ENCODE data around the gene KLHL7.
A peak's percentile ranks its signal among the peaks of the same experiment; 100 is the strongest.
"Not testable (repeated sequence)": the region's sequence is repeated elsewhere in the genome, so short reads cannot be mapped to it uniquely, and the experiment has no call there.

Gene KLHL7

DNA sequence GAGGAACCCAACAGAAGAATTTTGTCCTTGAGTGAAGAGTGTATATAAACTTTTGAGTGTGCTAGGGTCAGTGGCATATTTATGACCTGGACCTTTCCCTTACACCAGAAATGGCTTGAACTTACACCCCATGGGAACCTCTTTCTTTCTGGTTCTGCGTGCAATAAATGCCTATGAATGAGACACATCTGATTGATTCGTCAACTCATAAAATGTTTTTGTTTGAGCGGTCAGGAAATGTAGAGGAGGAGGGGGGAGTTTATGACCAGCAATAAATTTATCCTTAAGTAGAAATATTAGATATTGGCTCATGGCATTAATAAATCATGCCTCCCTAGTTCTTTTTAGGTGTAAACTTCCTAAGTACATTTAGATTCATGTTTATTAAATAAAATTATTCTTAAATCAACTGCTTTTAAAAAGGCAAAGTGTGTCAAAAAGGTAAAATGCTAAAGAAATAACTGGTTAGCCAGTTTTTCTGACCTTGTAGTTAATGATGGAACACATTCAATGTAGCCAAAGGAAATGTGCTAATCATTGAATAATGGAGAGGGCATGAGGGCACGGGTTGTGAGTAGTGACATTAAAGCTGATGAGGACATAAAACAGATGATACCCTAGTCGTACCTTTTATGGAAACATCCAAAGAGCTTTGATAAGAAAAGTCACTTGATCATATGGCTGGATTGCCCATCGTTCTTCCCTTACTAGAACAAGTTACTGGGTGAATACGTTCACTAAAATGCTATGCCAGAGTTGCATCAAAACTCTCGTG, 62.7 kb downstream of the KLHL7 start:
- no peak for DNase-seq (ENCODE audit: low read depth in 2 of 2, low spot score in 1 of 2)

DNA sequence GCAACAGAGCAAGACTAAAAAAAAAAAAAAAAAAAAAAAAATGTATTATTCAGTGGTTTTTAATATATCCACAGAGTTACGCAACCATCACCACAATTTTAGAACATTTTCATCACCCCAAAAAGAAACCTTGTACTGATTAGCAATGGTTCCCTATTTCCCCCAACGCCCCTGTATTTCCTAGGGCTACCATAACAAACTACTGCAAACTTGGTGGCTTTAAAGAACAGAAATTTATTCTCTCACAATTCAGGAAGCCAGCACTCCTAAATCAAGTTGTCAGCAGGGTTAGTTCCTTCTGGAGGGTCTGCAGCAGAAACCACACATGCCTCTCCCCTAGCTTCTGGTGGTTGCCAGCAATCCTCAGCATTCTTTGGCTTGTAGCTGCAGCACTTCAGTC, 70.4 kb downstream of the KLHL7 start:
- no peak for DNase-seq (ENCODE audit: low read depth in 2 of 2, low spot score in 1 of 2)

DNA sequence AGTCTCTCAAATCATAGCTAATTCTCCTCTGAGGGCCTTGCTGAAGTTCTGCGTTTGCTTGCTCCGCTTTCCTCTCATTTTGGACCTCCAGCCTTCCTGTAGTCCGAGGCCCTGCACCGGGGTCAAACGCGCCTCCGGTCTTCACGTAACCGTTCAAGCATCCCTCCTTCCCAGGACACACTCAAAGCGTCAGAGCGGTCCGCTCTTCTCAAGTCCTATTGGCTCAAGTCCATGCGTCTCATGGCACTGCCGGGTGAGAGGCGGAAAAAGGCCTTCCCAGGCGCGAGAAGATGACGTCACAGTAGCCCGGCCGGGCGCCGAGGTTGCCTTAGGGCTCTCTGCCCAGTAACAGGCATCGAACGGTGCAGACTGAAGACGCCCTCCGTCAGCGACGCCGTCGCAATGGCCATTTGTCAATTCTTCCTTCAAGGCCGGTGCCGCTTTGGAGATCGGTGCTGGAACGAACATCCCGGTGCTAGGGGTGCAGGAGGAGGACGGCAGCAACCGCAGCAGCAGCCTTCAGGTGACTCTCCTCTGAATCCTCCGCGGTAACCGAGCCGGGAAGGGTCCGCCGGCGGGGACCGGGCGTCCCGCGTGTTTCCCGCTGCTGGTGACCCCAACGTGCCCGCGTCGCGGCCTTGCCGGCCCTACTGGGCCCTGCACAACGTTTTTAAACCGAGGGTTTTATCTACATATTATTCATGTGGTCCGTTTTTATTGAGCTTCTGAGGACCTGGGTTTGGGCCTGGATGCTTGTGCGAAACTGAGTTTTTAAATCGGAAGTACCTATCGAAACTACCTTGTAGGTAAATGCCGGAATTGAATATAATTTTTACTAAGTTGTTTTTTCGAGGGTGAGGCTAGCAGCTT, 76.3 kb downstream of the KLHL7 start, which contains the start of gene NUP42:
TSS of gene NUP42 (plus strand) at position 365 of the 870 bp plus-strand sequence. CDS start at position 403, 38 bp downstream.
- DNase-seq (ENCODE audit: low read depth in 2 of 2, low spot score in 1 of 2): peak; percentile 90 to 91

DNA sequence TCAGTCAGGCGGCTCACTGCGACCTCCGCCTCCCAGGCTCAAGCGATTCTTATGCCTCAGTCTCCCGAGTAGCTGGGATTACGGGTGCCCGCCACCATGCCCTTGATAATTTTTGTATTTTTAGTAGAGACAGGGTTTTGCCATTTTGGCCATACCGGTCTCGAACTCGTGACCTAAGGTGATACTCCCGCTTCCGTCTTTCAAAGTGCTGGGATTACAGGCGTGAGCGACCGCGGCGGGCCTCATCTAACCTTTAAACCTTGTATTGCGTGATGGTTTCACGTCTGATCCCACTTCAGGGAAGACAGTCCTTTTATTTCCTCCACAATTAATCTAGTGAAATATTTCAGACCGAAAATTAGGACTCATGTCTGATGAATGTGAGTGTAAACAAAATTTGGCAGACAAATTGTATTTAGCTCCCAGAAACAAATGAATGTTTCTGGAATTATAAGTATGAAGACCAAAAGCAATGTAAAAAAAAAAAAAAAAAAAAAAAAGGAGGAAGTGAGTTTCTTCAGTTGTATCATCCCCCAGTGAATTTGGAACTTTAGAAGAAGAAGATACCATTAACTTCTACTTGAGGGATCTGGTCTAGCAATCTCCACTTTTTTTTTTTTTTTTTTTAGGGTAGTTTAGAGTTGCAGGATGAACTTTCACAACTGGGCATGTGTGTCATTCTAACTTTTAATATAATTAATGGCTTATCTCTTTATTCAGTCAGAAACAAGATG, 77.9 kb downstream of the KLHL7 start:
- DNase-seq (ENCODE audit: low read depth in 2 of 2, low spot score in 1 of 2): no peak

DNA sequence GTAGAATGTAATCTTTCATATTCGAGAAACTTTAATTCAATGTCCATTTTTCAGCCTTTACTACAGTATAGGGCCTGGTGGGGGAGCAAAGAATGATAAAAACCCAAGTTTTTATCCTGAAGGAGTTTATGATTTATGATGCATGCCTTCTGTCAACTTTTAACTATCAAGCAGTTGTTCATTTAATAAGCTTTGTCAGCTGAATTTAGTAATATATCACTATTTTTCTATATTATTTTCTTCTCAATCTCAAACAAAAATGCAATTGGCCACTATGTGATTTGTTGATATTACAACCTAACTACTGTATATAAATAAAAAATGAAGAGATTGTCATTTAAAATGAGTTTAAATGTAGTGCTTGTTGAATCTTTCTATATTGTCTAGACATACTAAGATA, 78.7 kb downstream of the KLHL7 start:
- DNase-seq (ENCODE audit: low read depth in 2 of 2, low spot score in 1 of 2): no peak

DNA sequence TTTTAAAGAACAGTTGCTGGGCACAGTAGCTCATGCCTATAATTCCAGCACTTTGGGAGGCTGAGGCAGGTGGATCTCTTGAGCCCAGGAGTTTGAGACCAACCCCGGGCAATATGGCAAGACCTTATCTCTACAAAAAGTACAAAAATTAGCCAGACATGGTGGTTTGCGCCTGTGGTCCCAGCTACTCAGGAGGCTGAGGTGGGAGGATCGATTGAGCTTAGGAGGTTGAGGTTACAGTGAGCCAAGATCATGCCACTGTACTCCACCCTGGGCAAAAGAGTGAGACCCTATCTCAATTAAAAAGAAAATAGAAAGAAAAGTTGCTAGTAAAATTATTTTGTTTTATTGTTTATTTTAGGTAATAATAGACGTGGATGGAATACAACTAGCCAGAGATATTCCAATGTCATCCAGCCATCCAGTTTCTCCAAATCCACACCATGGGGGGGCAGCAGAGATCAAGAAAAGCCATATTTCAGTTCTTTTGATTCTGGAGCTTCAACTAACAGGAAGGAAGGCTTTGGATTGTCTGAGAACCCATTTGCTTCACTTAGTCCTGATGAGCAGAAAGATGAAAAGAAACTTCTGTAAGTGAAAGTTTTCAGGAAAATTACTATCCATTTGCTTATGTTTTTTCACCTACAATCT, 79.2 kb downstream of the KLHL7 start:
- no peak for DNase-seq (ENCODE audit: low read depth in 2 of 2, low spot score in 1 of 2)

DNA sequence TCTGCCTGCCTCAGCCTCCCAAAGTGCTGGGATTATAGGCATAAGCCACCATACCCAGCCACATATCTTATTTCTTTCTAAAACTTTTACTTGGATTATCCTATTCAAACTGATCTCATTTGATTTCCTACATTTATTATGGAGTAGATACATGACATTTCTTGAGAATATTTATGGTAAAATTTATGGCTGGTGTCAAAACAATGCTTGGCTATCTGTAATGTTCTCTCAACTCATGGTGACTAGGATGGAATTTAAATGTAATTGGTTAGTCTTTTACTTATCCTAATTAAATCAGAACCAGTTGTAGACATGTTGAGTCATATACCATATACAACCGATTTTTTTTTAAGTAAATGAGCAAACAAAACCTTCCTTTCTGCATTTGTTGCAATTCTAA, 80.4 kb downstream of the KLHL7 start:
- no peak for DNase-seq (ENCODE audit: low read depth in 2 of 2, low spot score in 1 of 2)

DNA sequence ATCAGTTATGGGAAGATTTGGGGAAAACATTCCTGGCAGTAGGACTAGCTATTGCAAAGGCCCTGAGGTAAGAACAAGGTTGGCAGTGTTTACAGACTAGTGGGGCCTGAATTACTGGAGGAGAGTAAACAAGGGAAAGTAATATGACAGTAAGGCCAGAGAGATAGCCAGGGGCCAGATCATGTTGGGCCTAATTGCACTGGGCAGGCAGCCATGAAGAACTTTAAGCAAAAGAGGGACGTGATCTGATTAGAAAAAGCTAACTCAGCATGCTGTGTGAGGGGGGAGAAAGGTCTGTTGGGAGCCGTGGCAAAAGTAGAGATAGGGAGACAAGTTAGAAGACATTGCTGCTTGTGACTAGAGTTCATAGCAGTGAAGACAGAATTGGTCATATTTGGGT, 85.4 kb downstream of the KLHL7 start:
- no peak for DNase-seq (ENCODE audit: low read depth in 2 of 2, low spot score in 1 of 2)

DNA sequence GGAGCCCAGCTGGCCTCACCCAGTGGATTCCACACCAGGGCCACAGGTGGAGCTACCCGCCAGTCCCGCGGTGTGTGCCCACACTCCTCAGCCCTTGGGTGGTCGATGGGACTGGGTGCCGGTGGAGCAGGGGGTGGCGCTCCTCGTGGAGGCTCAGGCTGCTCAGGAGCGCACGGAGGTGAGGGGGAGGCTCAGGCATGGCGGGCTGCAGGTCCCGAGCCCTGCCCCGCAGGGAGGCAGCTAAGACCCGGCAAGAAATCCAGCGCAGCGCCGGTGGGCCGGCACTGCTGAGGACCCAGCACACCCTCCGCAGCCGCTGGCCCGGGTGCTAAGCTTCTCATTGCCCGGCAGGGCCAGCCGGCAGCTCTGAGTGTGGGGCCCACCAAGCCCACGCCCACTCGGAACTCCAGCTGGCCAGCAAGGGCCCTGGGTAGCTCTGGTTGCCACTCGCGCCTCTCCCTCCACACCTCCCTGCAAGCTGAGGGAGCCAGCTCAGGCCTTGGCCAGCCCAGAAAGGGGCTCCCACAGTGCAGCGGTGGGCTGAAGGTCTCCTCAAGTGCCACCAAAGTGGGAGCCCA, 88.2 kb downstream of the KLHL7 start:
- DNase-seq (ENCODE audit: low read depth in 2 of 2, low spot score in 1 of 2): not testable (repeated sequence)

DNA sequence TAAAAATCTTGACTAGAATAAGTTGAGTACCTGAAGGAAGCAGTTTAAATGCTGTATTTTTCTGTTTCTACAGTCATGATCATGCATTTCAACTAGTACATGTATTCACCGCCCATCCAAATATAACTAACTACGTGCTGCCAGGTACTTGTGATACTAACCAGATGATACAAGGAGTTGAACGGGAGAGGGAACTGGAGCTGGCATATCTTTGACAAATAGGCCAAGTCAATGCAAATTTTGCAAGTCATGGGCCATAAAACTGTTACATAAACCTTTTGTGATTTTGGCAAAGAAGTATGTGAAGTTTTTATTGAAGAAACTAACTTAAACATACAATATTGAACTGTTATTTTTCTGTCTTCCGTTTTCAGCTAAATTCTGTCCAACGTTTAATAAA, 90.7 kb downstream of the KLHL7 start:
- no peak for DNase-seq (ENCODE audit: low read depth in 2 of 2, low spot score in 1 of 2)

DNA sequence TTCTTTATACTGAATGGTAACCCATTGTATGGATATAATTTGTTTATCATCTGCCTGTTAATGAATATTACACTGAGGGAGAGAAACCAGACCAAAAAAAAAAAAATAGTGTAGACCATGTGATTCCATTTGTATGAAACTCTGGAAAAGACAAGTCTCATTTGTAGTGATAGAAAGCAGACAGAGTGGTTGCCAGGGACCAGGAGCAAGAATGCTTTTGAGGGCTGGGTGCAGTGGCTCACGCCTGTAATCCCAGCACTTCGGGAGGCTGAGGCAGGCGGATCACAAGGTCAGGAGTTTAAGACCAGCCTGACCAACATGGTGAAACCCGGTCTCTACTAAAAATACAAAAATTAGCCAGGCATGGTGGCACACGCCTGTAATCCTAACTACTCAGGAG, 92.2 kb downstream of the KLHL7 start:
- not testable (repeated sequence) for DNase-seq (ENCODE audit: low read depth in 2 of 2, low spot score in 1 of 2)

DNA sequence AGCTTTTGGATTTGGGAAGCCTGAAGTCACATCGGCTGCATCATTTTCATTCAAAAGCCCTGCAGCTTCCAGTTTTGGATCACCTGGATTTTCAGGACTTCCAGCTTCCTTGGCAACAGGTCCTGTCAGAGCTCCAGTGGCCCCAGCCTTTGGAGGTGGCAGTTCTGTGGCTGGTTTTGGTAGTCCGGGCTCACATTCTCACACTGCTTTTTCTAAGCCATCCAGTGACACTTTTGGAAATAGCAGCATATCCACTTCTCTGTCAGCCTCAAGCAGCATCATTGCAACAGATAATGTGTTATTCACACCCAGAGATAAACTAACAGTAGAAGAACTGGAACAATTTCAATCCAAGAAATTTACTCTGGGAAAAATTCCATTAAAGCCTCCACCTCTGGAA, 94.7 kb downstream of the KLHL7 start:
- DNase-seq (ENCODE audit: low read depth in 2 of 2, low spot score in 1 of 2): no peak

DNA sequence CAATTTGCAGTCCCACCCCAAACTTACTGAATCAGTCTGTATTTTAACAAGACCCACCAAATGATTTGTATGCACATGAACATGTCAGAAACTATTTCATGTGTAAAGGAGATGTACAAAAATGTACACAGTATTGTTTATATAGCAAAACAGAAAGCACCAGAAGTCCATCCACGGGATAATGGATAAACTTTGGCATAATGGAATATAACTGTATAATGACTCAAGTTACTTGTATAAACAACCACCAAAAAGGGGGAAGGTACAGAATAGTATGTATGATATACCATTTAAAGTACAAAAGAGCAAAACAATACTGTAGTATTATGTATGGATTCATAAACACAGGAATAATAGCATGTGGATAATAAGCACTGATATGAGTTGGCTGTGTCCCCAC, 98.7 kb downstream of the KLHL7 start:
- DNase-seq (ENCODE audit: low read depth in 2 of 2, low spot score in 1 of 2): no peak

DNA sequence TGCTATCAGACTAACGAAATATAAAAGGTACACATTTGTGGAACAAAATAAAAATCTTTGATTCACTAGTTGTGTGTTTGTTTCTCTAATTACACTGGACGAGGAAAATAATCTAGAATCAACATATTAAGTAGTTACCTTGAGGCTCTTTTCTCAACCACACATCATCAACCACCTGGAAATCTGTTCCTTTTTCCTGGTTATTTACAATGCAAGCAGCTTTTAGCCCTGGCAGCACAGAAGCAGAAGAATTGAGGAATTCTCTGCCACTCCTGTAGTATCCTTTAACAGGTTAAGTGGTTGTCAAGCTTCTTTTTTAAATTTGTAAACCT, 100.0 kb downstream of the KLHL7 start:
- no peak for DNase-seq (ENCODE audit: low read depth in 2 of 2, low spot score in 1 of 2)

DNA sequence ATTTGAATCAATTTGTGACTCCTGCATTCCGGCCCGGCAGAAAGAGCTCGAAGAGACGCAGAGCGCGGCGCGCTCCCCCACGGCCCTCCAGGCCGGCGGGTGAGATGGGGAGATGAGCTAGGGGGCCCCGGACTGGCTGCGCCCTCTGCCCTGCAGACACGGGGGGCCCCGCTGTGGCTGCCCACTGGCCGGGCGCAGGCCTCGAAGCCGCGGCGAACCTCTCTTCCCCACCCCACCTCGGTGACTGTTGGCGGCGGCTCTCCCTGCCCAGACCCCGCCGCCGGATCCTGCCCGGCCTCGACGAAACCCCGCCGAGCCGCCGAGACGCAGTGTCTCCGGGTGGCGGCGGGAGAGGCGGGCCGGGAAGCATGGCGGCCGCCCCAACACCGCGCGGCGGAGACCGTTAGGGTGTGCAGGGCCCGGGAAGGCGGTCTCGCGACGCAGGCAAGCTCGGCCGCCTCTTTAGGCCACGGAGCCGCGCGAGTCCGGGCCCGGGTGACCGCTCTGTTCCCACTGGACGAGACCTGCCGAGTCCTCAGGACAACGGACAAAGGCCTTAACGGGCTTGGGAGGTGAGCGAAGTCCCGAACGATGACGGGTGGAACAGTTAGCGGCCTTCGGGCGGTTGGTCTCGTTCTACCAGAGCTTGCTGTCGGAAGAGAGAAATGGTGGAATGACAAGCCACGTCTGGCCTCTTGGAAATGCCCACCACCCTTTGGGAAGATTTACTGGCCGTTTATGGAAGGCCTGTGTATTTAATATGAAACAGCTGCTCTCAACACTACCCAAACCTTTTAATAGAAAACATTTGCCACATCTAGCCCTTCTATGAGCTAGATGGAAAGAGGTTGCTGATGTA, 100.6 kb downstream of the KLHL7 start:
- DNase-seq (ENCODE audit: low read depth in 2 of 2, low spot score in 1 of 2): no peak

DNA sequence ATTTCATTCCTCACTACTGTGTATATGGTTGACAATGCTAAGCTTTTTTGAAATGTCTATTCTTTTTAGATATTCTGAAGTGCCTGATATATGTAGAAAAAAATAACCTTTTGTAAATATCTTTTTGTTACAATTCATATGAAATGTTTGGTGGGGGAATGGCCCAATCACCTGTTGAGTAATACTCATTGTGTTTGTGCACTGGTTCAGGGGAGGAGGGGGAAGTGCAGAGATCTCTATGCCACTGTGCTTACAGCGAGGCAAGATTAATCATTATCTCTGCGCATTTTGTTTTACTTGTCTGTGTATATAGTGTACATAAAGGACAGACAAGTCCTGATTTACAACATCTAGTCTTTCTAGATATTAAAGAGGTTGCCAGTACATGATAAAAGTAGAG, 101.4 kb downstream of the KLHL7 start:
- no peak for DNase-seq (ENCODE audit: low read depth in 2 of 2, low spot score in 1 of 2)

DNA sequence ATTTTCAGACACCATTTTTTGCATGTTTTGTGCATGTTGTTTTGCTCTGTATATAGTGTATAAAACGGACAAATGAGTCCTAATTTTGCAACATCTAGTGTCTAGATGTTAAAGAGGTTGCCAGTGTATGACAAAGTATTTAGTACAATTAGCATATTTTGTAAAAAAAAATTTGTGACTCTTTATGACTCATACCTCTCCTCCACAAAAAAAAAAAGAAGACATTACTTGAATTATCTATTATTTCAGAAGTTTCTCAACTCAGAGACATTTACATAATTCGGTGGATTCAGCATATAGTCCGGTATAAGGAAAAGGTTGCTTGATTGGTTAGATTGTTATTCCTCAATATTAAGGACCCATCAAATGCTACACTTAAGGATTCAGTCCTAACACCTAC, 102.3 kb downstream of the KLHL7 start:
- no peak for DNase-seq (ENCODE audit: low read depth in 2 of 2, low spot score in 1 of 2)

DNA sequence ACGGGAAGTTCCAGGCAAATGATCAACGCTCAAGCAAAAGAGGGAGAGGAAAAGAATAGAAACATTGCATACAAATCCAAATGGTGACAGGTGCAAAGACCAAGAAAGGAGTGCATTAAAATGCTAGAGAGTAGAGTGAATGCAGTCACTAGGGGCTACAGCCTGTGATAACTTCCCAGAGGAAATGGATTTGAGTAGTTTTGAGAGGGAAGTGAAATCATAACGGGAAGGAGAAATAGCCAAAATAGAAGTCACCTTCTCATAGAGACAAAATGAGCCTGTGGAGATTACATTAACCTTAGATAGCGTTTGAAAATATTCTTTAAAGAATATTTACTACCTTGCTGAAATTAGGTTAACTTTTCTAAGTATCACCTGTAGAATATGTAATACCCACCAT, 102.7 kb downstream of the KLHL7 start:
- DNase-seq (ENCODE audit: low read depth in 2 of 2, low spot score in 1 of 2): no peak

DNA sequence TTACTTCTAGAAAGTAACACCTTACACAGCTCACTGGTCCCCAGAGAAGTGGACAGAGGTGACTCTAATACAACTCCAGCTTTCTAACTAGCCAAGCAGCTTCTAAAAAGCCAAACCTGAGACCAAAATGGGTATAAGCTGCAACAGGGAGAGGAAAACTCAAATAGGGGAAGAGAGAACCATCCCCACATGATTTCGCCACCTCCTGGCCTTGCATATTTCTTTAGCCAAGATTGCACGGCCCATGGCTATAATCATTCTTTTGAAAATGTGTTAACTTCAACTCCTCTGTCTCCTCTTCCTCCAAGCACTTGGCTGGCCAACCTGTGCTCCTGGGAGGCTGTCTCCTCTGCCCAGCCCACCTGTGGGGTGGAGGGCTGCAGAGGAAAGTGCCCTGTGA, 104.9 kb downstream of the KLHL7 start:
- DNase-seq (ENCODE audit: low read depth in 2 of 2, low spot score in 1 of 2): no peak

DNA sequence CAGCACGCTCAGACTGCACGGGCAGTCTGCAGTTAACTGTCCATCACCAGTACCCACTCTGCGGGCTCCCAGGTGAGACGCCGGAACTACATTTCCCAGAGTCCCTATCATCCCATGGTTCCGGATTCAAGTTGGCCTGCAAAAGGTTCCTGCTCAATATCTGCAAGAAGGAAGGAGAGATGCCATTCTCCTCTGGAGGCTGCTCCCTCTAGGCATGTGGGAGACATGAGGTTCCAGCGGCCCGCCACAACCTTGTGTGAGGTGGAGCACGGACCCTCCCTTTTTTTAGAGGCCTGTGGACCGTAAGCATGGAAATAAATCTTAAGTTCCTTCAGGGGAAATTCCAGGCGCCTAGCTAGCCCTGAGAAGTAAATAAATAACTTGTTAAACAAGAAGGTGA, 106.0 kb downstream of the KLHL7 start:
- no peak for DNase-seq (ENCODE audit: low read depth in 2 of 2, low spot score in 1 of 2)

Data from stimulated activated CD8-positive, alpha-beta memory T cell treated with anti-CD3 and anti-CD28 coated beads, Interleukin-4, amount 100 ng/mL, for 4 hours (primary cell).